Liver (tissue), 9 donors: ENCODE data around the gene OR2Z1. TPM values are rescaled to one million over a fixed set of nuclear protein-coding genes. Genes with fewer than 3 reads are reported as not detected.

Experiments
- DNase-seq: peaks from one replicate; pipeline ENCODE4 v3.0.0-alpha.2; 2017; ENCODE audit warnings: low spot score
- H3K27ac ChIP-seq, 2 donors: one replicate each; pipeline ENCODE4 v1.7.0; 2013; ENCODE audit warnings: inconsistent platforms in 2 of 2, low read length in 2 of 2, control low read depth in 1 of 2, low read depth in 1 of 2, mild to moderate bottlenecking in 1 of 2
- H3K27me3 ChIP-seq, 4 donors: one replicate each; pipeline versions ENCODE4 v1.6.1 to v1.7.0; 2013; ENCODE audit warnings: low read length in 3 of 4, inconsistent platforms in 1 of 4, mild to moderate bottlenecking in 1 of 4, moderate library complexity in 1 of 4; ENCODE audit not compliant: control insufficient read depth in 4 of 4, insufficient read depth in 4 of 4
- H3K36me3 ChIP-seq, 4 donors: one replicate each; pipeline versions ENCODE4 v1.6.1 to v1.7.0; 2013; ENCODE audit warnings: low read length in 3 of 4, mild to moderate bottlenecking in 3 of 4, low read depth in 1 of 4, moderate library complexity in 1 of 4; ENCODE audit not compliant: control insufficient read depth in 4 of 4, insufficient read depth in 3 of 4
- H3K4me1 ChIP-seq, 4 donors: one replicate each; pipeline versions ENCODE4 v1.6.1 to v1.7.0; 2013; ENCODE audit warnings: low read length in 3 of 4, mild to moderate bottlenecking in 3 of 4, moderate library complexity in 1 of 4; ENCODE audit not compliant: control insufficient read depth in 4 of 4, insufficient read depth in 4 of 4
- H3K4me3 ChIP-seq, 3 donors: one replicate each; pipeline versions ENCODE4 v1.6.1 to v1.7.0; 2013; ENCODE audit warnings: low read length in 3 of 3, control low read depth in 1 of 3, low read depth in 1 of 3, mild to moderate bottlenecking in 1 of 3
- H3K9ac ChIP-seq, 2 donors: one replicate each; pipeline ENCODE4 v1.7.0; 2013; ENCODE audit warnings: low read length in 2 of 2, mild to moderate bottlenecking in 2 of 2, moderate library complexity in 2 of 2, control low read depth in 1 of 2, low read depth in 1 of 2
- H3K9me3 ChIP-seq, 4 donors: one replicate each; pipeline versions ENCODE4 v1.6.1 to v1.7.0; 2013; ENCODE audit warnings: low read length in 3 of 4; ENCODE audit not compliant: control insufficient read depth in 4 of 4
- ATF3 ChIP-seq: IDR thresholded peaks from 2 replicates; pipeline ENCODE4 v1.6.1; 2016; ENCODE audit warnings: antibody characterized with exemption
- CTCF ChIP-seq: fragments of 150-350 bp; IDR thresholded peaks from 2 replicates; pipeline ENCODE4 v1.5.1; 2017; ENCODE audit warnings: improper control_type of control experiment, low read depth, low read length; ENCODE audit not compliant: missing input control
- EGR1 ChIP-seq, 2 donors: IDR thresholded peaks; 2 replicates each; pipeline ENCODE4 v1.6.1; 2016 to 2018; ENCODE audit warnings: antibody characterized with exemption in 2 of 2, low read depth in 2 of 2
- FOXA1 ChIP-seq: IDR thresholded peaks from 2 replicates; pipeline ENCODE4 v1.6.1; 2016; ENCODE audit warnings: antibody characterized with exemption
- FOXA2 ChIP-seq: IDR thresholded peaks from 2 replicates; pipeline ENCODE4 v1.6.1; 2016; ENCODE audit warnings: antibody characterized with exemption
- GABPA ChIP-seq, 2 donors: IDR thresholded peaks in 1 of 2; conservative IDR thresholded peaks in 1 of 2; 2 replicates each; pipeline ENCODE4 v1.6.1; 2016; ENCODE audit warnings: antibody characterized with exemption in 2 of 2, mild to moderate bottlenecking in 1 of 2, moderate library complexity in 1 of 2
- HNF4A ChIP-seq, 2 donors: conservative IDR thresholded peaks; 2 replicates each; pipeline ENCODE4 v1.6.1; 2016; ENCODE audit warnings: antibody characterized with exemption in 2 of 2, mild to moderate bottlenecking in 2 of 2
- HNF4G ChIP-seq: IDR thresholded peaks from 2 replicates; pipeline ENCODE4 v1.6.1; 2016; ENCODE audit warnings: antibody characterized with exemption
- JUND ChIP-seq, 2 donors: IDR thresholded peaks; 2 replicates each; pipeline ENCODE4 v1.6.1; 2016; ENCODE audit warnings: antibody characterized with exemption in 2 of 2
- MAX ChIP-seq: IDR thresholded peaks from 2 replicates; pipeline ENCODE4 v1.6.1; 2016; ENCODE audit warnings: antibody characterized with exemption
- NR2F2 ChIP-seq: IDR thresholded peaks from 2 replicates; pipeline ENCODE4 v1.6.1; 2016; ENCODE audit warnings: antibody characterized with exemption
- RAD21 ChIP-seq, 2 donors: IDR thresholded peaks; 2 replicates each; pipeline ENCODE4 v1.6.1; 2016; ENCODE audit warnings: antibody characterized with exemption in 2 of 2, mild to moderate bottlenecking in 2 of 2
- RXRA ChIP-seq, 2 donors: IDR thresholded peaks; 2 replicates each; pipeline ENCODE4 v1.6.1; 2017 to 2018; ENCODE audit warnings: antibody characterized with exemption in 2 of 2, mild to moderate bottlenecking in 1 of 2
- SP1 ChIP-seq: IDR thresholded peaks from 2 replicates; pipeline ENCODE4 v1.6.1; 2018; ENCODE audit warnings: antibody characterized with exemption, mild to moderate bottlenecking
- TAF1 ChIP-seq: conservative IDR thresholded peaks from 2 replicates; pipeline ENCODE4 v1.6.1; 2016; ENCODE audit warnings: antibody characterized with exemption, mild to moderate bottlenecking
- YY1 ChIP-seq: IDR thresholded peaks from 2 replicates; pipeline ENCODE4 v1.6.1; 2016; ENCODE audit warnings: antibody characterized with exemption, mild to moderate bottlenecking
- ZBTB33 ChIP-seq: IDR thresholded peaks from 2 replicates; pipeline ENCODE4 v1.6.1; 2016; ENCODE audit warnings: antibody characterized with exemption
- WGBS: extraction: QIAGEN DNeasy Blood & Tissue Kit; methylation state at CpG from one replicate; pipeline ENCODE4 v1.1.7; 2013; 5-methylcytosine and 5-hydroxymethylcytosine counted together
- polyA plus RNA-seq, 2 donors: library from polyadenylated mRNA; stranded (reverse) in 1 of 2; unstranded in 1 of 2; fragments of 200-250 nt in 1 of 2; fragments of >200 nt in 1 of 2; fragmentation: Nextera tagmentation in 1 of 2; extraction: Ambion mirVana in 1 of 2; gene quantifications; one replicate each; pipeline versions ENCODE4 v1.2.1 to v1.2.3, GENCODE V29; 2013 to 2015
- total RNA-seq, 2 donors: library from RNA; depleted of rRNA; stranded (reverse); fragments of >200 nt; gene quantifications; one replicate each; pipeline ENCODE4 v1.2.3, GENCODE V29; 2014
- donor health status: healthy.
- donor health status: healthy.
- donor health status: healthy.
- donor health status: healthy.
- donor health status: healthy.

Gene OR2Z1
- total and polyA plus RNA-seq, 4 donors = not detected

- Histone ChIP-seq H3K9me3 (no peaks in the 10 kb centered on the region), H3K36me3 (no peaks in the 10 kb centered on the region), H3K27ac (no peak overlapping the region), H3K4me3 (no peak overlapping the region), H3K4me1 (no peaks in the 10 kb centered on the region), H3K27me3 (peaks cover 0 to 4% (median 0%) of the 10 kb centered on the region in 4 donors), H3K9ac (no peak overlapping the region)
- 47% methylated on average over 2 of the region's 2 CpGs for WGBS
- TF ChIP-seq RAD21 (IDR thresholded peaks at IDR 0.05) (no peak), EGR1 (IDR thresholded peaks at IDR 0.05; ENCODE audit: low read depth in 2 of 2) (no peak), NR2F2 (no peak), HNF4A (conservative IDR thresholded peaks at IDR 0.05) (no peak)
- DNase-seq = no peak
Observed at GRCh38 chr19:8682472-8682871, 39.0 kb upstream of the OR2Z1 start.

DNA sequence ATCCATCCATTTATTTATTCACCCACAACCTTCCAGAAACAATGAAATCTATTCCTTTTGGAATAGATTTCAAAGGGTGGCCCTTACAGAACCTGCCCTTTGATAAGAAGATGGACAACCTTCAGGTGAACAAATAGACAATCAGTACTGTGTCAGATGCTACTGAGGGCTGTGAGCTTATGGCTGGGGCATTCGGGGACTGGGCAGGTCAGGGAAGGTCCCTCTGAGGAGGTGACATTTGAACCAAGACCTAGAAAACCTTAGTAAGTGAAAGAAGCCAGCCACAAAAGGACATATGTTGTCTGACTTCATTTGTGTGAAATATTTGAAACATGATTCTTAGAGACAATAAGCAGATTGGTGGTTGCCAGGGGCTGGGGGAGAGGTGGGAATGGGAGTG, 38.5 kb upstream of the OR2Z1 start:
- 60% methylated on average over 1 of the region's 1 CpG for WGBS
- H3K4me3 ChIP-seq = no peak overlapping the region
- no peak overlapping the region for H3K27ac ChIP-seq
- no peak for DNase-seq
- no peaks in the 10 kb centered on the region for H3K4me1 ChIP-seq
- peaks cover 0 to 4% (median 0%) of the 10 kb centered on the region in 4 donors for H3K27me3 ChIP-seq
- no peak for TF ChIP-seq NR2F2
- TF ChIP-seq MAX = no peak
- TF ChIP-seq CTCF = no peak
- no peak for TF ChIP-seq JUND (IDR thresholded peaks at IDR 0.05)
- TF ChIP-seq RXRA (IDR thresholded peaks at IDR 0.05) = no peak
- no peak for TF ChIP-seq ZBTB33
- TF ChIP-seq EGR1 (IDR thresholded peaks at IDR 0.05; ENCODE audit: low read depth in 2 of 2) = no peak
- TF ChIP-seq FOXA2 = no peak
- no peak for TF ChIP-seq RAD21 (IDR thresholded peaks at IDR 0.05)
- no peak for TF ChIP-seq TAF1
- TF ChIP-seq GABPA (IDR thresholded peaks at IDR 0.05 in 1 of 2, conservative IDR thresholded peaks at IDR 0.05 in 1 of 2) = no peak
- no peak for TF ChIP-seq ATF3
- TF ChIP-seq FOXA1 = no peak
- no peak for TF ChIP-seq HNF4G
- no peak for TF ChIP-seq SP1
- TF ChIP-seq YY1 = no peak
- no peak overlapping the region for H3K9ac ChIP-seq
- H3K36me3 ChIP-seq = no peaks in the 10 kb centered on the region
- H3K9me3 ChIP-seq = no peaks in the 10 kb centered on the region
